22Rv1 (cell line): ENCODE results near the gene SPATC1L.

Experiments used
- CTCF ChIP-seq: fragments of 450-650 bp; IDR thresholded peaks from 2 replicates; pipeline ENCODE4 v1.5.1; 2017; ENCODE audit warnings: mild to moderate bottlenecking
- ZFX ChIP-seq: fragments of 450-650 bp; IDR thresholded peaks from 2 replicates; pipeline ENCODE4 v1.6.1; 2017; ENCODE audit warnings: antibody characterized with exemption, borderline replicate concordance

DNA sequence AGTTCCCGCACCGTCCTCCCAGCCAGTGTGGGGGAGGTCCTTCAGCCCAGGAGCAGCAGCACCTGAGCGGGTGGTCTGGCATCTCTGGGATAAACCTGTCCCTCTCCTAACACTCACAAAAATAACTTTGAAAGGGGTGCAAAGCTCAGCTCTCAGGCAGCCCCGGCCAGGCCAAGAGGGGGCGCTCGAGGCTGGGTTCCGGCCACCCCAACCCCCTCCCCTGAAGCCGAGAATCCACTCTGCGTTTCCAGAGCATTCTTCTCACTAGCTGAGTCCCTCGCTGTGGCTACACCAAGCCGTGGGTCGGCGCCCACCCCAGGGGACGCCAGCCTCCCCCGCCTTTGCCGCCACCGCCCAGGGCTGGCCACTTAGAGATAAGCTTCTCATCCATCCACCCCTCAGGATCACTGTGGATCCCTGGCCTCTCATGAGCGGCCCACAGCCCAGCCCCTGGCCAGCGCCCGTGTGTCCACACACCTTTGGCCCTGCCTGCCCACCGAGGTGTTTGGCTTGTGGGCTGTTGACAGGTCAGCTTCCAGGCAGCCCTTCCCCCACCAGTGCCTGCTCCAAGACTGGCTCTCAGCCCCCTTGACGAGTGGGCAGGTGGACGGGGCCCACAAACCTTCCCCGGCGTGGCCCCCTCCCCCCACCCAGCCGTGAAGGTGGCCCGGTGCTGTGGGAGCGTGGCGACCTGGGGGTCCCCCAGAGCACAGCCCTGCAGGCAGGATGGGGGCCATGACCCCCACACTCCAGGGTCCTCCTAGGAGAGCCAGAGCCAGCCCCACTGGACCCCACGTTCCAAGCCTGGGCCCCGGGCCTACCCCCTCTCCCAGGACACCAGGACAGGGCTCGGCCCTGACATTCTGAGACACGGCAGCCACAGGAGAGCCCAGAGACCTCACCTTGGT, 30.8 kb downstream of the SPATC1L start:
- peak; percentile 85 for TF ChIP-seq CTCF
- no peak for TF ChIP-seq ZFX
